Stimulated activated CD4-positive, alpha-beta T cell treated with anti-CD3 and anti-CD28 coated beads, Interleukin-12 subunit alpha, Interleukin-12 subunit beta, amount 100 ng/mL, for 4 hours (primary cell): Measurements from ENCODE around the gene OIP5.
A peak's percentile ranks its signal among the peaks of the same experiment; 100 is the strongest.
"Not testable (repeated sequence)": the region's sequence is repeated elsewhere in the genome, so short reads cannot be mapped to it uniquely, and the experiment has no call there.

ENCODE experiments used
- DNase-seq: peaks from one replicate; pipeline ENCODE4 v3.0.0-alpha.2; 2020

Gene OIP5

DNA sequence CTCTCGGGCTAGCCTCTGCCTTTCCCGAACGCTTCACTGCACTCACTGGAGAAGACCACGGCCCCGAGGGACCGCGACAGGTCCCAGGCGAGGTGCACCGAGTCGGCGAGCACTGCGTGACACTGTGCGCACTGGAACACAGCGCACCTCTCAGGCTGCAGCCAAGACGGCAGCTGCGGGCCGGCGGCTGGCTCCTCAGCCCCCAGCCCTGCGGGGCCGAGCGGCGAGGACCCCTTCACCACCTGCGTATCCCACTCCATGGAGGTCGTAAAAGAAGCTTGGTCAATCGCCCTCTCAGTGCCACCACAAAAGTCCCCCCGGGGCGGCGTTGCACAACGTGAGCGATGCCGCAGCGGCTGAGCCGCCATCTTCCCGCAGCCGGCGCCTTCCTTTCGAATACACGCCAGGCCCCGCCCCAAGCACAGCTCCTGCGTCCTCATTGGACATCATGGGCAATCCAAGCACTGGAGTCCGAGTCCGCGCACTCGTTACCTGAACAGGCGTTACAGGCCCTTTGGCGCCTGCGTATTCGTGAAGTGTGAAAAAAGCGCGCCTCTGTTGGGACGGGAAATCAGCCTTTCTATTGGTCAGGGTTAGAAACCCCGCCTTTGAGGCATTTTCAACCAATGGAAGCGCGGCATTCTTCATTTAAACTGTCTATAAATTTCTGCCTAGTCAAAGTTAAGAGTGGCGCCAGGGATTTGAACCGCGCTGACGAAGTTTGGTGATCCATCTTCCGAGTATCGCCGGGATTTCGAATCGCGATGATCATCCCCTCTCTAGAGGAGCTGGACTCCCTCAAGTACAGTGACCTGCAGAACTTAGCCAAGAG, at the start of gene OIP5, which contains the start of gene NUSAP1:
TSS of gene OIP5 (minus strand) at position 398 of the 832 bp plus-strand sequence. CDS start at position 368, 30 bp downstream.
TSS of gene NUSAP1 (plus strand) at position 688 of the 832 bp plus-strand sequence. CDS start at position 765, 77 bp downstream.
- peak; percentile 95 for DNase-seq

DNA sequence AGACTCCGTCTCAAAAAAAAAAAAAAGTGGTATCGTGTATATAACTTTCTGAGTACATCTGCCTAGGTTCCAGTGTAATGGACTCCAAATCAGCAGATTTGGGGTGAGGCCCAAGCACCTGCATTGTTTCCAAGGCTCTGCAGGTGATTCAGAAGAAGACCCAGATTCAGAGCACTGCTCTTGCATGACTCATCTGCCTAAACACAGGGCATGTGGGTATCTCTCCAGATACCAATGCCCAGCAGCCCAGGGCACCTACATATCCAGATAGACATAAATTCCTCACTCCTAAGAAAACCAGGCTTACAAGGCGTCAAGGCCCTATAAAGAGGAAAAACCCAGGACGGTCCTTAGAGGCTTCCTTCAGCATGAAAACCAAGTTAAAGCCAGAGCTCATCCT, 45.6 kb upstream of the OIP5 start:
- no peak for DNase-seq

DNA sequence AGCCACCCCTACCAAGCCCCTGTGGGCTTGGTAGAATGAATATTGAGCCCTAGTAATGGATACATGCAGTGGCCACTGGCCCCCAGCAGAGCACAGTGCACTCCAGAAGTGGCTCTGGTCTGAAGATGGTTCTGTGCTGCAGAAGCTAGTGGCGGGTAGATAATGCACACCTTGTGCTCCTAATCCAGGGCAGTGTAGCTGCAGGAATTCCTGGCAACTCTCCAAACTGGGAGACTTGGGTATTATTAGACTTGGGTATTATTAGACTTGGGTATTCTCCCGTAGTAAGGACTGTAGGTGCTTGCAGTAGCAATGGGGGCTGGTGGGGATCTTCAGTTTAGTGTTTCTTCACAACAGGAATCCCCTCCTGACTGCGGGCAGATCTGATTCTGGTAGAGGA, 35.0 kb upstream of the OIP5 start:
- no peak for DNase-seq

DNA sequence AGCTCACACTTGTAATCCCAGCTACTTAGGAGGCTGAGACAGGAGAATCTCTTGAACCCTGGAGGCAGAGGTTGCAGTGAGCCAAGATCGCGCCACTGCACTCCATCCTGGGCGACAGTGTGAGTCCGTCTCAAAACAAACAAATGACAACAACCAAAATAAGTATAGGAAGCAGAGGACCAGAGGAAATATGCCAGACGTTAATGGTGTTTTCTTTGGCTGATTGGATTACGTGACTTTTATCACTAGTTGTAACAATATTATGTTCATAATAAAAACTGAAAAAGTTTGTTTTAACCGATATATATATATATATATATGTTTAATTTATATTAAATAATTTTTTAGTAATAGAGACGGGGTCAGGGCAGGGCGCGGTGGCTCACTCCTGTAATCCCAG, 22.0 kb upstream of the OIP5 start:
- no peak for DNase-seq

DNA sequence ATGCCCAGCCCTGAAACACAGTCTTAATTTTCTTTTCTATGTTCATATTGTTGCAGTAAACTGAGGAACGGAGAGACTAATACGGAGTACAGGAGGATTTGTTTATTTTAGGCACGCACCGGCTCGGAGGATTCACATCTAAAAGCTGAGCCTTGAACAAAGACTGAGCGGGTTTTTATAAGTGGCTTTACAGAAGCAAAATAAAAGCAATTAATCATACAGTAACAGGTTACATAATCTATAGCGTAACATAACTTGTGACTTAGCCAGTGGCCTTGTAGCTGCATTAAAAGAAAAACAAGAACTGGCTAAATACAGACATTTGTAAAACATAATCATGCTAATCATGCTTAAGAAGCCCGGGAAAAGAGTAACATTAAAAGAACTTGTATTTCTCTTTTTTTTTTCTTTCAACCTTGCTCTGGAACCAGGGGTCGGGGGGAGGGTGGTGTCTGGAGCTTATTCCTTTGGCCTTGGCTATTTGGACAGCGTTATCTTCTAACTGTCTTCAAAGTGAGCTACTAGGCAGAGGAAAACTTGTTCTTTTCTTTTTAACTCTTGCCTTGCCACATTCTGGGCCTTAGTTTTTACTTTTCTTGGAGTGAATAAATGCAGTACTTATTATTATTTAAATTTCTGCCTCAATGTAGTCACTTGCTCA, 17.8 kb upstream of the OIP5 start:
- DNase-seq, result no peak

DNA sequence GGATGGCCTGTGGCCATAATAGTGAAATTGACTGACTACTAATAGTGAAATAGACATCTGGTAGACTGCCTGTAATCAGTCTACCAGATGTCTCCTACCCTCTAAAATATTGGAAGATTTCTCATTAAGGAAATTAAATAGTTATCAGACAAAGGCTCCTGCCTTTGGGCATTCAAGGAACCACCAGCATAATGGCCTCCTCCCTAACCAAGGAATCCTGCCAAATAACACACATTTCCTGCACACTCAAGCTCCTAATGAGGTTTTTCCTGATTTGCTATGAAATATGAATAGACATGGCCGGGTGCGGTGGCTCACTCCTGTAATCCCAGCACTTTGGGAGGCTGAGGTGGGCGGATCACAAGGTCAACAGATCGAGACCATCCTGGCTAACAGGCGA, 14.8 kb upstream of the OIP5 start:
- DNase-seq, result no peak

DNA sequence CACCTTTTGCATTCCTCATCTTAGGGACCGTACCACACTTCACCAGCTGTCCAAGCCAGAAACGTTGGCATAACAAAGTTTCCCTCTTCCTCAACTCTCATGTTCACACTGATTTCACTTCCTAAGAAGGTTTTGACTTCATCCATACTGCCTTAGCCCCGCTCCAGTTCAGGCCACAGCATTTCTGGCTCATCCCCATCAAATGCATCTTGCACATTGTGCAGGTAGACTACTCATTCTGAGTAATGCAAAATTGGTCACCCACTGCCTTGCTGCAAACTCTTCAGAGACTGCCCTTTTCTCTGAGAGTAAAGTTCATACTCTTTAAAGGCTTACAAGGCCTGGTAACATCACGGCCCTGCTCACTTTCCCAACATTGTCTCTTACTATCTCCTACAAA, 9.1 kb upstream of the OIP5 start:
- no peak for DNase-seq

DNA sequence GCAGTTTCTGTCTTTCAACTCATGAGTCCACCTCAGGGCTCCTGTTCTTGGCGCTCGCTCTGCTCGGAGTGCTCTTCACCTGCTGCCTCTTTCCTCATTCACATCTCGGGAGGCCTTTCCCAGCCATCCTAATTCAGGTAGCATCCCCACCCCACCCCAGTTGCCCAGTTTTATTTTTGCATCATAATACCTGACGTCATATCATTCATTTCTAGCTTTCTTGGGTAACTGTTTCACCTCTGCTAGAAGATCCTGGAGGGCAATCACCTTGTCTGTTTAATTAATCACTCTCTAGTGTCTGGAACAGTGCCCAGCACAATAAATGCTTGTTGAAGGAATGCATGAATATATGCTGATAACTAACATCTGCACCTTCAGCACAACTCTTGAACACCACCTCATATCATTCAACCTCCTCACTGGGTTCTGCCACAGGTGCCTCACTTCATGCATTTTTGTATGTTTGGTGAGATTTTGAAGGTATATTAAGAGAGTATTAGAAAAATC, 7.9 kb upstream of the OIP5 start:
- no peak for DNase-seq

DNA sequence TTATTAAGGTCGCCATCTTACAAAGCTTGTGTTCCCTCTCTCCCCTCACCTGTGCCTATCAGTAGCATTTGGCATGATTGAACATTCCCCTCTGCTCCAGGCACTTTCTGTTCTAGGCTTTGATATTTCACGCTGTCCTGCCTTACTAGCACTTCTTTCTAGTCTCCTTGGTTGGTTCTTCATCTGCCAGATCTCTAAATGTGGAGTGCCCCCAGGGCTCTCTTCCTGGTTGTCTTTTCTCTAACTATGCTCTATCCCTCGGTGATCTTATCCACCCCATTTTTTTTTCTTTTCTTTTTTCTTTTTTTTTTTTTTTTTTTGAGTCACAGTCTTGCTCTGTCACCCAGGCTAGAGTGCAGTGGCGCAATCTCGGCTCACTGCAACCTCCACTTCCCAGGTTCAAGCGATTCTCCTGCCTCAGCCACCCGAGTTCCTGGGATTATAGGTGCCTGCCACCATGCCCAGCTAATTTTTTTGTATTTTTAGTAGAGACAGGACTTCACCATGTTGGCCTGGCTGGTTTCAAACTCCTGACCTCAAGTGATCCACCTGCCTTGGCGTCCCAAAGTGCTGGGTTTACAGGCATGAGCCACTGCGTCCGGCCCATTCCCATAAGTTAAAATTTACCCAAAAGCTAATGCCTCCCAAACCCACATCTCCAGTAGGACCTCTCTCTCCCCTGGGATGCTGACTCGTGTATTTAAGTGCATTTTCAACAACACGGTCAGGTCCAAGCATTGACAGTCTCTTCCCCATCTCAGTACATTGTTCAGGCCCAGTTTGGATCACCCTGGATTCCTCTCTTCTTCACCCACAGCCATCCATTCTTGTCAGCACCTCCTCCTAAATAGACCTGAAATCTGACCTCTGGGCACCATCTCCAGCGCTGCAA, 5.5 kb upstream of the OIP5 start:
- DNase-seq, result no peak

DNA sequence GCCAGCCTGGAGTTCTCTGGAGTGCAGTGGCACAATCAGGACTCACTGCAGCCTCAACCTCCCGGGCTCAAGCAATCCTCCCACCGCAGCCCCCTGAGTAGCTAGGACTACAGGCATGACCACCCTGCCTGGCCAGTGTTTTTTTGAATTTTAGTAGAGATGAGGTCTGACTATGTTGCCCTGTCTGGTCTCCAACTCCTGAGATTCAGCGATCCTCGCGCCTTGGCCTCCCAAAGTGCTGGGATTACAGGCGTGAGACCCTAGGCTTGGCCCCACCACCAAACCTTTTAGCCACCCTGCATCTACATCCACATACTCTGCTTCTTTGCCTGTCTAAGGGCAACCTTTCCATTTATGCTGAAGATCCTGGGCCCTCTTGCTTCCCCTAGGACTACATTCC, 4.7 kb upstream of the OIP5 start:
- DNase-seq, result no peak

DNA sequence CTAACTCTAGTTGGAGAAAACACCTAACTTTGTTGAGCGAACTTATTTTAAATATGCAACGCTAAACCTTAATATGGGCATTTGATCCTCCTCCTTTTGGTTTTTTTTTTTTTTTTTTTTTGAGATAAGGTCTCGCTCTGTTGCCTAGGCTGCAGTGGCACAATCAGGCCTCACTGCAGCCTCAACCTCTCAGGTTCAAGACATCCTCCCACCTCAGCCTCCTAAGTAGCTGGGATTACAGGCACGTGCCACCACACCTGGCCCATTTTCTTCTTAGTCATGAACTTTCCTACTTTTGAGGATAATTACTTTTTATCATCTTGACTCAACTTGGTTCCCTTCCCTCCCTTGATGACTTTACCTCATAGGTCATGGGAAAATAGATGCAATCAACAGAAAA, 4.2 kb upstream of the OIP5 start:
- no peak for DNase-seq

DNA sequence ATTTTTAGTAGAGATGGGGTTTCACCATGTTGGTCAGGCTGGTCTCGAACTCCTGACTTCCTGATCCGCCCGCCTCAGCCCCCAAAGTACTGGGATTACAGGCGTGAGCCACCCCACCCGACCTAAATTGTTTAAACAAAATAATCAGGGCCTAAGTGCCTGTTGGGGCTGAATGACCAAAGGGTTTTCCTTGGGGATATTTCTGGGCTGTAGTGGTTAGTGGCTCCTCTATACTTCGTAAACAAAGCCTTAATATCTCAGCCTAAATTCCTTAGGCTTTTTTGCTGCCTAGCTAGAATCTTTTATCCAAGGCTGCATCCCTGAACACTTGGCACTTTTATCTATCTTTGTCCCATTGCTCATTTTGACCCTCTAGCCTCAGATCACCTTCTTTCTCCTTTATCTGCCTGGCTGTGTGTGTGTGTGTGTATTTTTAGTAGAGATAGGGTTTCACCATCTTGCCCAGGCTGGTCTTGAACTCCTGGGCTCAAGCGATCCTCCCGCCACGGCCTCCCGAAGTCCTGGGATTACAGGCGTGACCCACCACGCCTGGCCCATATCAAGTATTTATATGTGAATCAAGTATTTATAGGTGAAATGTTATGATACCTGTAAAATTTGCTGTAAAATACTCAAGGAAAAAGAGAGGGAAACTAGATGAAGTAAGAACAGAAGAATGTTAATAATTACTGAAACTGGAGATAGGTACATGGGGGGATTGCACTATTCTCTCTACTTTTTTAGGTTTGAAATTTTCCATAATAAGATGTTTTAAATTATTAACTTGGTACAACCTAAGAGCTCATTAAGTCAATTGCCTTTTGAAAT, 2.1 kb upstream of the OIP5 start:
- no peak for DNase-seq

DNA sequence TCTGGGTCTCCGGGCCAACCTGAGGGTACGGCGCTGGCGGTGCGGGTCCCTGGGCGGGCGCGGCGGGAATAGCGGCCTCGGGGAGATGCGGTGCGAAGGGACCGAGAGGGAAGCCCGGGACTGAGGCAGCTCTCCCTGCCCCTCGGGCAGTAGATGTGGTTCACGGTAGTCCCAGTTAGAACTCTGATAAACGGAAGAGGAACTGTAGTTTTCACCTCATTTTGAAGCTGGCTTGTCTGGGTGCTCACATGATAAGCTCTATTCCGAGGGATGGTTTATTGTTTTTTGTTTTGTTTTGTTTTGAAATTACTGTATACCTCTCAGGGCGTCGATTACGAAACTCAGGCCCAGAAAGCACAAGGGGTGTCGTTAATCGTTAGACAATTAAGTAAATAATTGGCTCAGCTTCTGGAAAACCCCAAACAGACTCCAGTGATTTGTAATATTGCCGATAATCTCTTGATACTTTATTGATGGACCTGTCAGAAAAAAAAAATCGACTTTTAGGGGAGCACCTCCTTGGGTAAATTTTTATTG, 703 bp upstream of the OIP5 start:
- no peak for DNase-seq

DNA sequence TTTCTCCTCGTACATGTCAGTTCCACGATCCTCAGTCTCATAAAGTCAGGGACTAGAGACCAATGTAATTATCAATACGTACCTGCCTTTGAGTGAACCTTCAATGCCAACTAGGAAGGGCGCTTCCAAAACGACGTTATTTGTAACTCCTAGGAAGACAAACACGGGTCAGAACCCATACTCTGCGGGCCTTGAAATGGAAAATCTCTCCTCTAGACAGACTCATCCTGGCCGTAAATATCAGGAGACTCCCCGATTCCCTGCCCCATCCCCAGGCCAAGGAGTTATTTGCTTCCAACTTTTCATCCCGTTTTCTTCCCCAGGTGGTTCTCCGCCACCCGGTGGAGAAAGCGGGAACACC, 578 bp downstream of the OIP5 start:
- DNase-seq, result no peak

DNA sequence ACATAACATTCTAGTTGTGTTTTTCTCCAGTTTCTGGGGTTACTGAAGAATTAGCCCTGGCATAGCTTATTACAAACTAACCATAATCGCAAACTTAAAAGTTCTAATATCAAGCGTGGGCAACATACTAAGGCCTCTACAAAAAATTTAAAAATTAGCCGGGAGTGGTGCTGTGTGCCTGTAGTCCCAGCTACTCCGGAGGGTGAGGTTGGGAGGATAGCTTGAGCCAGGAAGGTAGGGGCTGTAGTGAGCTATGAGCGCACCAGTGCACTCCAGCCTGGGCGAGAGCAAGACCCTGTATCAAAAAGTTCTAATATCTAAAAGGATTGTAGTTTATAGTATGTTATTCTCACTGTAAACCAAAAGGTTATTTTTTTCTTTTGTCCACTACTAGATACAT, 1.1 kb downstream of the OIP5 start:
- DNase-seq, result no peak

DNA sequence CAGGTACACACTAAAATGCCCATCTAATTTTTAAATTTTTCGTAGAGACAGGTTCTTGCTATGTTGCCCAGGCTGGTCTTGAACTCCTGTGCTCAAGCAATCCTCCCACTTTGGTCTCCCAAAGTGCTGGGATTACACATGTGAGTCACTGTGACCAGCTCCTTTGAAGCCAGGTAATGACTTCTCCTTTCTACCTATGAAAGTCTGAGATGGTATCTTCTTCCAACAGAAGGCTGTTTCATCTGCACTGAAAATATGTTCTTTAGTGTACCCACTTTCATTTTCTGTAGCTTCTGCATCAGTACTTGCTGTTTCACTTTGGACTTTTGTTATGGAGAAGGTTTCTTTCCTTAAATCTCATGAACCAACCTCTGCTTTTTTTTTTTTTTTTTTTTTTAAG, 8.8 kb downstream of the OIP5 start:
- no peak for DNase-seq

DNA sequence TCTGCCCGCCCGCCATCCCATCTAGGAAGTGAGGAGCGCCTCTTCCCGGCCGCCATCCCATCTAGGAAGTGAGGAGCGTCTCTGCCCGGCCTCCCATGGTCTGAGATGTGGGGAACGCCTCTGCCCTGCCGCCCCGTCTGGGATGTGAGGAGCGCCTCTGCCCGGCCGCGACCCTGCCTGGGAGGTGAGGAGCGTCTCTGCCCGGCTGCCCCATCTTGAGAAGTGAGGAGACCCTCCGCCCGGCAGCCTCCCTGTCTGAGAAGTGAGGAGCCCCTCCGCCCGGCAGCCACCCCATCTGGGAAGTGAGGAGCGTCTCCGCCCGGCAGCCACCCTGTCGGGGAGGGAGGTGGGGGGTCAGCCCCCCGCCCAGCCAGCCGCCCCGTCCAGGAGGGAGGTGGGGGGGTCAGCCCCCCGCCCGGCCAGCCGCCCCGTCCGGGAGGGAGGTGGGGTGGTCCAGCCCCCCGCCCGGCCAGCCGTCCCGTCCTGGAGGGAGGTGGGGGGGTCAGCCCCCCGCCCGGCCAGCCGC, 11.5 kb downstream of the OIP5 start:
- not testable (repeated sequence) for DNase-seq

DNA sequence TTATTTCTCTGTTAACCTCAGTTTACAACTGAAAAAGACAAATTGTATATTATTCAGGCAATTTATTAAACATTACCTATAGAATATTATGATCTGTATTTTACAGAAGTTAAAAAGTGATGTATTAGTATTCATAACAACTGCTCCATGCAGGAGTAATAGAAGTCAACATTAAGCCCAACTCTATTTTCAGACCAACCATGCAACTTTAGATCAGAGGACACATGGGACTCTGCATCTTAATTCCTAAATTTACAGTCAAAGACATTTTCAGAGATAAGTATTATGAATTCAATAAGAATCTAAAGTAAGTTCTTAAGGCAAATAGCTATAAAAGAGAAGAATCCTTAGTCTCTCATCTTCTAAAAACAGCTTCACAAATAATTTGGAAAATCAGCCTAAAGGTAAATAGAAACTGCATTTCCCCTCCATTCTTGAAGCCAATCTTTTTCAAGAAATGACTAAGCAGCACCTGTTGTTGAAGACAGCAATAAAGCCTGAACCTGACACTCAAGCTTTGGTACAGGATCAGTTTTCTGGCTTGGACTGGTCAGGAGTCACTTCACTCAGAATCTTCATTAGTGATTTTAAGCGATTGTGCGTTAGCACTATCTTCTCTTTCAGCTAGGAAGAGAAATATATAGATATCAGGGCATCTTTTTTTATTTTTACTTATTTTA, 23.0 kb downstream of the OIP5 start:
- DNase-seq, result no peak

DNA sequence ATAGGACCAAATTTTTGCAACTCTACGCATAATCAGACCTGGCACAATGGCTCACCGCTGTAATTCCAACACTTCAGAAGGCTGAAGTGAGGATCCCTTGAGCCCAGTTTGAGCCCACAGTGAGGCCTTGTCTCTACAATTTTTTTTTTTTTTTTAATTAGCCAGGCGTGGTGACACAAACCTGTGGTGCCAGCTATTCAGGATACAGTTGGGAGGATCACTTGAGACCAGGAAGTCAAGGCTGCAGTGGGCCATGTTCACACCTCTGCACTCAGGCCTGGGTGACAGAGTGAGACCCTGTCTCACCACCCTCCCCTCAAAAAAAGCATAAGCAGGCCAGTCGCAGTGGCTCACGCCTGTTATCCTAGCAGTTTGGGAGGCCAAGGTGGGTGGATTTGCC, 24.7 kb downstream of the OIP5 start:
- DNase-seq, result no peak

DNA sequence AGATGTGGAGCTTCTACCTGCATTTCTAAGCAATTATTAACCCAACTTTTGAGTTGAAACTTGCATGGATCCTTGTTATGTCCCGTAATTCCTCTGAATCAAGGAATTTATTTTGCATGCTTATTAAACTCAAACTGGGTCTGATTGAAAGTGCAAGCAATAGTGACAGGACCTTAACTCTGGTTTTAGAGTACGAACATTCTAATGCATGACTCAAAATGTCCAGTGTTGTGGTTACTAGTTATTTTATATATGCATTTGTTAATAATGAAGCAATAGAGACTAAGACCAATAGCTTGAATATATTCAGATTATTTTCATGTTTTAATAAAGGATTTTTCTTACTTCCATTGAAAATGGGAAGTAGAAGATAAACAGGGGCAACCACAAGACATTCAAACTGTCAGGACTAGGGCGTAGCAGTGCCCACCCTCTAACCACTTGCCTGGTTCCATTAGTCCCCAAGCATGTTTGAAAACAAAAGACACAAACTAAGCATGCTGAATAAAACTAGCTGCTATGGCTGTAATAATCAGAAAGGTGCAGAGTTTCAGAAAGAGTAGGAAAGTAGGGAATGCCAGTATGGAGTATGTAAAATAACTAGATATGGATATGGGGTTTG, 28.1 kb downstream of the OIP5 start:
- no peak for DNase-seq

DNA sequence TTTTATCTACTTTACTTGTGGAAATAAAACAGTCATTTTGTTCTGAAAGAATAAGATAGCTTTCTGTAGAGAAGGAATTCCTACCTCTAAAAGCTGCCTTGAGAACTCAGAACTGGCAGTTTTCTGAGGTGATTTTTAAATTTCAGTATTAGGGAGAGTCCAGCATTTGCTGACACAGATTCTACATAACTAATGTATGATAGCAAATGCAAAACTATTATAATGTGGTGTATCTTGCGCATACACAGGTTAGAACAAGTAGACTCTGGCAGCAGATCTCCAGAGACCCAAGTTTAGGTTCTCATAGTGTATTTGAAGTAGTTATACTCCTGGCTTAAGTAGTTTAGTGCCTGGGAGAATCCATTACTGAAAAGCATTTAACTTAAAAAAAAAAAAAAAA, 30.8 kb downstream of the OIP5 start:
- no peak for DNase-seq
